ENCODE data around the gene OR1J4.

DNA sequence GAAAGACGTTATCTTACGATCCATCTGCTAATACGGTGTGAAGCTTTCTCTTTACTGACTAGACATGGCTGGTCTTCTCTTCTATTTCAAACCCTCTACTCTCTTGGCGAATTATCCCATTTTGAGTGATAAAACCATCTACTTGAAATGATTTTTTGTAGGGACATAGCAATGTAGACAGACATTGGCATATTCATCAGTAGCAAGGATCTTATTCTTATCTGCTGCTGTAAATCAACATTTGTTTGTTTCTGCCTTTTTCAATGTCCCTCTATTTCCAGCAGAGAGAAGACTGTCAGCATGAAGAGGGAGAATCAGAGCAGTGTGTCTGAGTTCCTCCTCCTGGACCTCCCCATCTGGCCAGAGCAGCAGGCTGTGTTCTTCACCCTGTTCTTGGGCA is at the start of gene OR1J4:
- TF ChIP-seq, protein P1, sequence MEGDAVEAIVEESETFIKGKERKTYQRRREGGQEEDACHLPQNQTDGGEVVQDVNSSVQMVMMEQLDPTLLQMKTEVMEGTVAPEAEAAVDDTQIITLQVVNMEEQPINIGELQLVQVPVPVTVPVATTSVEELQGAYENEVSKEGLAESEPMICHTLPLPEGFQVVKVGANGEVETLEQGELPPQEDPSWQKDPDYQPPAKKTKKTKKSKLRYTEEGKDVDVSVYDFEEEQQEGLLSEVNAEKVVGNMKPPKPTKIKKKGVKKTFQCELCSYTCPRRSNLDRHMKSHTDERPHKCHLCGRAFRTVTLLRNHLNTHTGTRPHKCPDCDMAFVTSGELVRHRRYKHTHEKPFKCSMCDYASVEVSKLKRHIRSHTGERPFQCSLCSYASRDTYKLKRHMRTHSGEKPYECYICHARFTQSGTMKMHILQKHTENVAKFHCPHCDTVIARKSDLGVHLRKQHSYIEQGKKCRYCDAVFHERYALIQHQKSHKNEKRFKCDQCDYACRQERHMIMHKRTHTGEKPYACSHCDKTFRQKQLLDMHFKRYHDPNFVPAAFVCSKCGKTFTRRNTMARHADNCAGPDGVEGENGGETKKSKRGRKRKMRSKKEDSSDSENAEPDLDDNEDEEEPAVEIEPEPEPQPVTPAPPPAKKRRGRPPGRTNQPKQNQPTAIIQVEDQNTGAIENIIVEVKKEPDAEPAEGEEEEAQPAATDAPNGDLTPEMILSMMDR (IDR thresholded peaks at IDR 0.05): no peak
- TF ChIP-seq EZH2 (IDR thresholded peaks at IDR 0.05) (no peak), EZH2phosphoT487 (IDR thresholded peaks at IDR 0.05) (no peak)

All from neural progenitor cell (in vitro differentiated cells).